ENCODE data around the gene ZSWIM7.
A peak's percentile ranks its signal among the peaks of the same experiment; 100 is the strongest.
"Not testable (repeated sequence)": the region's sequence is repeated elsewhere in the genome, so short reads cannot be mapped to it uniquely, and the experiment has no call there.

Gene ZSWIM7

GRCh38 chr17:15955793-15956541 is 43.5 kb downstream of the ZSWIM7 start:
- DNase-seq, result peak; percentile 91

GRCh38 chr17:15954222-15954621 is 45.3 kb downstream of the ZSWIM7 start:
- no peak for DNase-seq

- no peak for DNase-seq
Measured at GRCh38 chr17:15952916-15953790, 46.4 kb downstream of the ZSWIM7 start.

- peak; percentile 11 for DNase-seq
Measured at GRCh38 chr17:15952048-15952532, 47.4 kb downstream of the ZSWIM7 start.

GRCh38 chr17:15951368-15952047 is 48.0 kb downstream of the ZSWIM7 start:
- no peak for DNase-seq

- DNase-seq, result no peak
Measured at GRCh38 chr17:15947976-15948752, 51.3 kb downstream of the ZSWIM7 start.

GRCh38 chr17:15947271-15947670 is 52.2 kb downstream of the ZSWIM7 start:
- no peak for DNase-seq

GRCh38 chr17:15946611-15947120 is 52.8 kb downstream of the ZSWIM7 start:
- no peak for DNase-seq

GRCh38 chr17:15945527-15946191 is 53.8 kb downstream of the ZSWIM7 start:
- DNase-seq, result peak; percentile 46

- peak; percentile 82 for DNase-seq
Measured at GRCh38 chr17:15944759-15945526, 54.6 kb downstream of the ZSWIM7 start, which contains the start of gene ADORA2B. Gene ADORA2B (plus strand): TSS chr17:15945130. CDS start chr17:15945249, 119 bp downstream.

- no peak for DNase-seq
Measured at GRCh38 chr17:15943971-15944758, 55.3 kb downstream of the ZSWIM7 start.

- no peak for DNase-seq
Measured at GRCh38 chr17:15942207-15942833, 57.2 kb downstream of the ZSWIM7 start.

GRCh38 chr17:15941781-15942180 is 57.7 kb downstream of the ZSWIM7 start:
- no peak for DNase-seq

- not testable (repeated sequence) for DNase-seq
Measured at GRCh38 chr17:15936481-15936880, 63.0 kb downstream of the ZSWIM7 start.

GRCh38 chr17:15935891-15936290 is 63.6 kb downstream of the ZSWIM7 start:
- no peak for DNase-seq

- no peak for DNase-seq
Measured at GRCh38 chr17:15934866-15935265, 64.6 kb downstream of the ZSWIM7 start.

- no peak for DNase-seq
Measured at GRCh38 chr17:15931394-15931793, 68.1 kb downstream of the ZSWIM7 start.

GRCh38 chr17:15930426-15930825 is 69.1 kb downstream of the ZSWIM7 start:
- DNase-seq, result no peak

GRCh38 chr17:15929941-15930340 is 69.6 kb downstream of the ZSWIM7 start:
- no peak for DNase-seq

All from OCI-M1 (cell line).